GM21367 (cell line): ENCODE results near the gene ECE2.

Source experiments
- ATAC-seq: cut with Tn5 transposase; IDR thresholded peaks from one replicate; pipeline ENCODE4 v1.9.1; 2021; ENCODE audit not compliant: unreplicated experiment

ECE2 gene

DNA sequence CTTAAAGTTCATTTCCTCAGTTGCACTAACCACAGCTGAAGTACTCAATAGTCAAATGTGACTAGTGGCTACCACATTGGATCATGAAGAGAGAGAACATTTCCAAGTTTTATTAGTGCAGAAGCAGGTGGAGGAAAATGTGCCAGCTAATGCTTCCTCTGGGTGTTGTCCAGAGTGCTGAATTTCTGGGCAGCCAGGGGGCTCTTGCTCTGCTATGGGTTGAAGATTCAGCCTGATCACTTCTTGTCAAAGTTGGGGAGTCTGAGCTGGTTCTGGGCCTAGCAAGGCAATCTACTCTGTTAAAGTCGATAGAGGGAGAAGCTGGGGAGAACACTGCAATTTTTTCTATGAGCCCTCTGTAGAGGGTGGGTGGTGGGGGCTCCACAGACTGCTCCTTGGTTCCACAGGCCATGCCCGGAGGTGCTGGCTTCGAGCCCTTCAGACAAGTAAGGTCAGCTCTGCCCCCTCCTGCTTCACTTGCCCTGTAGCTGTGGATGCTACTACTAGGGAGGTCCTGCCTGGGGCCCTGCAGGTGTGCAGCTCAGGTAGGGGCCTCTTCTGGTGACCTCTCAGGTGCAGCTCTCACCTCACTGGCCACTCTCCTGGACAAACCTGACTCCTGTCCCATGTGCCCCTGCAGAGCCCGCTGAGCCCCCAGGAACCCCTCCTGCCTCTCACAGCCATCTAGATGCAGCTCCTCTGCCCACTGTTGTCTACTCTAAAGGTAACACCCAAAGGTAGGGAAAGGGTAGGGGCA is 35.3 kb upstream of the ECE2 start:
- no peak for ATAC-seq

- ATAC-seq: no peak
Measured at GRCh38 chr3:184241141-184241446, 34.7 kb upstream of the ECE2 start.

- ATAC-seq: no peak
Measured at GRCh38 chr3:184241447-184242296, 34.1 kb upstream of the ECE2 start.

DNA sequence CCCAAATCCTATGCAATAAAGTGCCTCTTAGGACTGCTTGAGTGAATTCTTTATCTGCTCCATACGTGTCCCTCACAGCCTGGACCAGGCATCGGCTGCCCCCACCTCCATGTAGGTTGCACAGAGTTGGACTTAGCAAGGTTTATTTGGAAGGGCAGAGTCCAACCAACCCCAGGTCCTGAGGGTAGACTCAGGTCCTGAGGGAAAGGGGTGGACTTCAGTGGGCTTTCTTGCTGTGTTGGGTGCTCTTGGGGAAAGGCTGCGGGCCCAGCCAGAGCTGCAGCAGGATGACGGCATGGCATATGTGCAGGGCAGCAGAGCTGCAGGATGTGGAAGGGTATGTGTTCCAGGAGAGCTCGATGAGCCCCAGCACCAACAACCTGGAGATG is 33.5 kb upstream of the ECE2 start:
- ATAC-seq: no peak

- peak; percentile 44 for ATAC-seq
Measured at GRCh38 chr3:184248454-184249411, 27.1 kb upstream of the ECE2 start, which contains the start of gene ALG3. ALG3 (minus strand) TSS chr3:184248962; CDS start chr3:184248940, 22 bp downstream.

DNA sequence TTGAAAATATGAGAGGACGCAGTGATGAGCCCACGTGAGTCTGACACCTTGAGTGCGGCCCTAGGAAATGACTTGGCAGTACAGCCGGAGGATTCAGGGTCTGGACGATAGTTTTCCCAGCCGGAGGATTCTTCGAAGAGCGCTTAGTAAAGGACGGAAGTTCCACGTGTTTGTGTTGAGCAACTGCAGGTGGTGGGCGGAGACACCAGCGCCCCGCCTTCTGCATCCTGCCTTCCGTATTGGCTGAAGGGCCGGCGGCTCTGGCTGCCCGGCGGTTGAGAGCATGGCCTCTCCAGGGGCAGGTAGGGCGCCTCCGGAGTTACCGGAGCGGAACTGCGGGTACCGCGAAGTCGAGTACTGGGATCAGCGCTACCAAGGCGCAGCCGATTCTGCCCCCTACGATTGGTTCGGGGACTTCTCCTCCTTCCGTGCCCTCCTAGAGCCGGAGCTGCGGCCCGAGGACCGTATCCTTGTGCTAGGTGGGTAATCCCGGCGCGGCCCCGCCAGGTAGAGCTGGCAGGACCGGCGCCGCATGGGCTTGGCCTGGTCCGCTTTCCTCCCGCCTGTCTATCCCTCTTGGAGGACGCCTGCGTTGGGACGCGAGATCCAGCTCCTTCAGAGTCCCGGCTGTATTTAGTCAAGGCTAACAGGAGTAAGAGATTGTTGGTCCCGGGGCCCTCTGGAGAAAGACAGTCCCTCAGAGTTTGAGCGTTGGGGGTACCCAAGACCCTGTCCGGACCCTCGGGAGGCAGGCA is 26.2 kb upstream of the ECE2 start, which contains the start of gene EEF1AKMT4:
TSS of gene EEF1AKMT4 (plus strand) at position 261 of the 755 bp plus-strand sequence. CDS start at position 284, 23 bp downstream.
- ATAC-seq: peak; percentile 84

GRCh38 chr3:184250167-184250828 is 25.5 kb upstream of the ECE2 start:
- peak; percentile 61 for ATAC-seq

GRCh38 chr3:184255291-184256039 is 20.4 kb upstream of the ECE2 start:
- no peak for ATAC-seq

GRCh38 chr3:184257083-184257915 is 18.5 kb upstream of the ECE2 start:
- ATAC-seq: no peak

- no peak for ATAC-seq
Measured at GRCh38 chr3:184258926-184259325, 16.9 kb upstream of the ECE2 start.

- no peak for ATAC-seq
Measured at GRCh38 chr3:184259396-184259877, 16.4 kb upstream of the ECE2 start.

DNA sequence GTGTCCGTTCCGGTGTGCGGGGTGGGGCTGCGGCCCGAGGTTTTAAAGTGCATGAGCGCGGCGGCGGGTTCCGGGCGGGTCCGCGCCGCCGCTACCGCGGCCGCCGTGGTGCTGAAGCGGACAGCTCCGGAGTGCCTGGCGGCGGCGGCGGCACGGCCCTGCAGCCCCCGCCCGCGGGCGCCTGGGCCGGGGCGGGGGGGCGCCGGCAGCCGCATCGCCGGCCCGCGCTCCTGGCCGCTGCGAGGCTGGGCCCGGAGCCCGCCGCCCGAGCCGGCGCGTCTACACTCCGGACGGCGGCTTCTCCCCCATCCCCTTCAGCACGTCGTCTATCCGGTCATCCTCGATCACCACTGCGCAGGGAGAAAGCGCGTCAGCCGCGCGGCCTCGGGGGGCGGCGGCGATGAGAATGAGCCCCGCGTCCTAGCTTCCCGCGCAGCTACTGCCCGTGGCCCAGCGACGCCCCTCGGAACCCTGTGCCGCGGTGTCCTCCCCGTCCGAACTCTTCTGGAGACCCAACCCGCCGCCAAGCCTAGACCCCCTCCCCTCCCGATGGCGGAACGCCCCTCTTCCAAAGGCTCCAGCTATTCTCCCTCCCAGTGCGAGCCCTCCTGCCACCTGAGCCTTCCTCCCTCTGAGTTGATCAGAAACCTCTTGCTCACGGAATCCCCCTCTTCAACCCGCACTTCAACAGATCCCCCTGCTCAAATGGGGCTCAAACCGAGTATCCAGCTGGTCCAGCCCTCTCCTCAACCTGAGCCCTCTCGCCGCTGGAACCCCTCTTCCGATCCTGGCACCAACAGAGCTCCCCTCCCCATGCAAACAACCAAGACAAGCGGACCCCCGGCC is 15.7 kb upstream of the ECE2 start:
- ATAC-seq: no peak

DNA sequence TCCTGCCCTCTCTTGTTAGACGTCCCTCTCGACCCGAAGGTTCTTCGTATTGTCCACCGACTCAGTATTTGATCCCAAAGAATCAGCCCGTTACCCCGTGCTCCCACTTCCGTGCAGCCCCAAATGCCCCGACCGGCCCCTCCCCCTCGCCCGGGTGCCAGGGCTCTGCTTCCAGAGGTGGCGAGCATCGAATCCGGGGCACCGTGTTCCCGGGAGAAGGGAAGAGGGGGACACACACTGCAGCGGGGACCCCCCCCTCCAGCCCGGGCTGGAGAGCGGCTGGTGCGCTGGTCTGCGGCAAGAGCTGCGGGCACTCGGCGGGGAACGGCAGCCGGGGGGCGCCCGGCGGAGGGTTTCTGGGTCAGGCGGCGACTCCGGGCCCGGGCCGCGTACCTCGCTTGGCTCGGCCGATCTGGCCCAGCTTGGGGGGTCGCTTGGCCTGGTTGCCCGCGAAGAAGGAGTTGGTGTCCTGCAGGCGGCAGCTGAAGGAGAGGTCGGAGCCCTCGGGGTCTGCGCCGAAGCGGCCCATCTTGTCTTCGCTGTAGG is 15.0 kb upstream of the ECE2 start:
- ATAC-seq: no peak

DNA sequence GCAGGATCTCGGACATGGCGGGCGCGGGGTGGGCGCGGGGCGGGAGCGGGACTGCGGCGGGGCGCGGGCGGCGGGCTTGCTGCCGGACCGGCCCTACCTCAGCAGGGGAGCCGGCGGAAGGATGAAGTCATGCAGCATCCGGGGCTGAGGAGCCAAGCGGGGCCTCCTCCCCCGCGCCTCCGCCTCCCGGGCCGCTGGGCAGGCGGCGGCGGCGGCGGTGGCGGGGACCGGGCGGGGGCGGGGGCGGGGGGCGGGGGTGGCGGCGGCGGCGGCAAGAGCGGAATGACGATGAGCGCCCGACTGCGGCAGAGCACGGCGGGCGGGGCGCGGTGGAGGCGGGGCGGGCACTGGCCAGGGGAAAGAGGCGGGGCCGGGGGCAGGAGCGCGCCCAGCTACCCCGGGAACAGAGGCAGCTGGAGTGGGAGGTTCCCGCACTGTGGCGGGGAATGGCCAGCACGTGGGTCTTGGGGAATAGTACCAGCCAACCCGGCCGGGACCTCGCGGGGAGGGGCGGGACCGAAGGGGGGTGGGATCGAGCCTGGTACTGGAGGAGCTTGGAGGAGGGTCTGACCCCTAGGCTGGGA is 14.5 kb upstream of the ECE2 start, which contains the start of gene CAMK2N2:
TSS of gene CAMK2N2 (minus strand) at position 284 of the 584 bp plus-strand sequence. CDS start at position 16, 268 bp downstream.
- no peak for ATAC-seq

DNA sequence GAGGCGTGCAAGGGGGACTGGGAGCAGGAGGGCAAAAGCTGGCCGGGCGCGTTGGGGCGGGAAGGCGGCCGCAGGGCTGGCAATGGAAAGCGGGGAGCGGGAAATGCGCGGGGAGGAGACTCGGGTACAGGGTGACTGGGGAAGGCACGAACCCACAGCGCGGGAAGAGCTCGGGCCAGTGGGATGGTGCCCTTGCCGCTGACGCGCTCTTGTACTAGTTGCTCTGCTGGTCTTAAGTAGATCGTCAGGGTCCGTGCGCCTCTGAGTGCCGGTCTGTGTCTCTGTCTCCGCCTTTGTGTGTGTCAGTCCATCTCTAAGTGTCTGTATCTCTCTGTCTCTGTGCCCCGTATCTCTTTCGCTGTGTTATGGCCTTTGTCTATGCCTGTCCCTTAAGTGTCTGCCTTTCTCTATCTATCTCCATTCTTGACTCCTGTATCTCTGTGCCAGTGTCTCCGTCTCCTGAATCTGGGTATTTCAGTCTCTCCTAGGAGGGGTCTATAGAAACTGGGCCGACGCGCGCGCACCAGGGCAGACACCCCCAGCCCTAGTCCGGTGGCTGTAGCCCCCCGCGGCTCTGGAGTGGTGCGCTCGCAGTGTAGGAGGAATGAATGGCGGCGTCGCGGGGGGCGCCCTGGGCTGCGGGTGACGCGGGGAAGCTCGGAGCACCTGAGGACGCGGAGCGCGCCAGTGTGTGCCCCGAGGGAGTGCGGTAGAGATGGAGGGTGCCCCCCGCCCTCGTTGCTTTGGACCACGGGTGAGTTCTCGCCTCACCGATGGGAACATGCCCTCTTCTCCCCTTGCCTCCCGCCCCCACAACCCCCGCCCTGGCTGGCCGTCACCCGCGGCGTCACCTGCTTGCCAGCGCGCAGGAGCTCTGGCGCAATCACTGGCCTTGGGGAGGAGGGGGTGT is 13.7 kb upstream of the ECE2 start:
- no peak for ATAC-seq
